Astrocyte (in vitro differentiated cells and primary cell): Measurements from ENCODE around the gene JPT2. TPM values are rescaled to one million over a fixed set of nuclear protein-coding genes. Genes with fewer than 3 reads are reported as not detected.

Experiments used
- DNase-seq: peaks from one replicate; pipeline ENCODE4 v3.0.0-alpha.2; 2010; ENCODE audit warnings: low read depth
- FAIRE-seq: peaks from 2 replicates; lab custom pipeline; 2011; peaks lifted over from hg19 to GRCh38; lab: Jason Lieb, UNC
- H2AFZ ChIP-seq: 2 replicates; pipeline ENCODE4 v1.6.0; 2012; ENCODE audit warnings: low read depth, low read length, inconsistent platforms
- H3K27ac ChIP-seq: 2 replicates; pipeline ENCODE4 v1.5.1; 2011; ENCODE audit warnings: low read depth, low read length, inconsistent platforms
- H3K27me3 ChIP-seq: 2 replicates; pipeline ENCODE4 v1.6.0; 2011; ENCODE audit warnings: low read length, inconsistent platforms; ENCODE audit not compliant: insufficient read depth
- H3K36me3 ChIP-seq: 2 replicates; pipeline ENCODE4 v1.5.1; 2011; ENCODE audit warnings: low read length, inconsistent platforms; ENCODE audit not compliant: insufficient read depth
- H3K4me1 ChIP-seq: 2 replicates; pipeline ENCODE4 v1.5.1; 2011; ENCODE audit warnings: low read length, inconsistent platforms; ENCODE audit not compliant: insufficient read depth
- H3K4me2 ChIP-seq: 2 replicates; pipeline ENCODE4 v1.6.0; 2012; ENCODE audit warnings: low read length, inconsistent platforms
- H3K4me3 ChIP-seq: 2 replicates; pipeline ENCODE4 v1.5.1; 2011; ENCODE audit warnings: low read depth, mild to moderate bottlenecking, low read length, inconsistent platforms; ENCODE audit not compliant: insufficient read depth
- H3K79me2 ChIP-seq: 2 replicates; pipeline ENCODE4 v1.6.0; 2012; ENCODE audit warnings: mild to moderate bottlenecking, low read length, inconsistent platforms; ENCODE audit not compliant: insufficient read depth
- H3K9ac ChIP-seq: 2 replicates; pipeline ENCODE4 v1.6.0; 2012; ENCODE audit warnings: mild to moderate bottlenecking, low read length, inconsistent platforms
- H3K9me3 ChIP-seq: 2 replicates; pipeline ENCODE4 v1.5.1; 2012; ENCODE audit warnings: low read depth, mild to moderate bottlenecking, low read length, inconsistent platforms; ENCODE audit not compliant: insufficient read depth
- H4K20me1 ChIP-seq: 2 replicates; pipeline ENCODE4 v1.6.0; 2012; ENCODE audit warnings: low read length, inconsistent platforms; ENCODE audit not compliant: insufficient read depth
- H3K27ac Mint-ChIP-seq: one replicate; pipeline ENCODE4 v1.8.0; 2021; ENCODE audit warnings: mild to moderate bottlenecking, mixed read lengths; ENCODE audit not compliant: unreplicated experiment
- H3K27me3 Mint-ChIP-seq: one replicate; pipeline ENCODE4 v1.8.0; 2021; ENCODE audit warnings: low read depth, mixed read lengths; ENCODE audit not compliant: unreplicated experiment
- H3K36me3 Mint-ChIP-seq: one replicate; pipeline ENCODE4 v1.8.0; 2021; ENCODE audit warnings: low read depth, mixed read lengths; ENCODE audit not compliant: unreplicated experiment
- H3K4me1 Mint-ChIP-seq: one replicate; pipeline ENCODE4 v1.8.0; 2021; ENCODE audit warnings: low read depth, mixed read lengths; ENCODE audit not compliant: unreplicated experiment
- H3K4me3 Mint-ChIP-seq: one replicate; pipeline ENCODE4 v1.8.0; 2021; ENCODE audit warnings: mild to moderate bottlenecking, moderate library complexity, mixed read lengths; ENCODE audit not compliant: unreplicated experiment
- H3K9me3 Mint-ChIP-seq: one replicate; pipeline ENCODE4 v1.8.0; 2021; ENCODE audit warnings: mild to moderate bottlenecking, mixed read lengths; ENCODE audit not compliant: unreplicated experiment
- CTCF ChIP-seq: IDR thresholded peaks from 2 replicates; pipeline ENCODE4 v1.5.1; 2011; ENCODE audit warnings: low read depth, mild to moderate bottlenecking, inconsistent platforms, low read length, moderate library complexity; ENCODE audit not compliant: insufficient read depth
- EZH2 ChIP-seq: IDR thresholded peaks from 2 replicates; pipeline ENCODE4 v1.6.1; 2012; ENCODE audit warnings: mild to moderate bottlenecking, low read length, inconsistent platforms; ENCODE audit not compliant: insufficient read depth
- total RNA-seq: library from RNA; stranded (reverse); gene quantifications from 2 replicates; pipeline ENCODE4 v1.2.1, GENCODE V29; 2021

Gene JPT2
- total RNA-seq, 1 donor from 2014 or later = 143 TPM

GRCh38 chr16:1687427-1688316 is 9.6 kb downstream of the JPT2 start:
- Histone ChIP-seq H3K9me3 (no peaks in the 10 kb centered on the region), H3K4me3 (no peak overlapping the region), H3K36me3 (peaks cover 42% of the 10 kb centered on the region), H3K4me2 (no peak overlapping the region), H3K27me3 (no peaks in the 10 kb centered on the region), H4K20me1 (peaks cover 29% of the 10 kb centered on the region), H3K9ac (peak overlapping the region; percentile 79), H3K27ac (peak overlapping the region; percentile 97), H2AFZ (no peak overlapping the region), H3K4me1 (peaks cover 49% of the 10 kb centered on the region), H3K79me2 (peaks cover 89% of the 10 kb centered on the region)
- peak overlapping the region; percentile 23 for H3K27ac Mint-ChIP-seq
- no peaks in the 10 kb centered on the region for H3K9me3 Mint-ChIP-seq
- H3K27me3 Mint-ChIP-seq = no peaks in the 10 kb centered on the region
- TF ChIP-seq EZH2 = no peak
- no peak for TF ChIP-seq CTCF
- peaks cover 18% of the 10 kb centered on the region for H3K36me3 Mint-ChIP-seq
- peak overlapping the region; percentile 40 for H3K4me3 Mint-ChIP-seq
- DNase-seq = no peak
- peaks cover 51% of the 10 kb centered on the region for H3K4me1 Mint-ChIP-seq
- FAIRE-seq = no peak

- peak overlapping the region; percentile 68 for H3K4me2 ChIP-seq
Measured at GRCh38 chr16:1688807-1689560, 10.9 kb downstream of the JPT2 start.

More at GRCh38 chr16:1688807-1689560, 10.9 kb downstream of the JPT2 start:
- Histone ChIP-seq H3K9me3 (no peaks in the 10 kb centered on the region), H3K9ac (peak overlapping the region; percentile 79), H2AFZ (no peak overlapping the region), H4K20me1 (peaks cover 20% of the 10 kb centered on the region), H3K27ac (peak overlapping the region; percentile 97), H3K36me3 (peaks cover 47% of the 10 kb centered on the region), H3K4me1 (peaks cover 49% of the 10 kb centered on the region), H3K27me3 (no peaks in the 10 kb centered on the region), H3K79me2 (peaks cover 89% of the 10 kb centered on the region), H3K4me3 (peak overlapping the region; percentile 25)
- Mint-ChIP-seq H3K4me3 (peak overlapping the region; percentile 29), H3K36me3 (peaks cover 30% of the 10 kb centered on the region), H3K27ac (peak overlapping the region; percentile 97), H3K4me1 (peaks cover 53% of the 10 kb centered on the region), H3K9me3 (no peaks in the 10 kb centered on the region), H3K27me3 (no peaks in the 10 kb centered on the region)
- TF ChIP-seq EZH2 (no peak), CTCF (no peak)
- DNase-seq (peak; percentile 92), FAIRE-seq (no peak)
